HepG2 (cell line): ENCODE data around the gene HAUS7. TPM values are rescaled to one million over a fixed set of nuclear protein-coding genes. Genes with fewer than 3 reads are reported as not detected.
A peak's percentile ranks its signal among the peaks of the same experiment; 100 is the strongest.

Experiments
- ETV5 ChIP-seq: IDR thresholded peaks from 2 replicates; pipeline ENCODE4 v1.6.1; 2018; ENCODE audit warnings: missing biosample characterization, missing genetic modification reagents, inconsistent platforms, borderline replicate concordance
- FOXO1 ChIP-seq: sonication (generic); formaldehyde crosslinking; IDR thresholded peaks from 2 replicates; pipeline ENCODE4 v1.4.0; 2020; ENCODE audit warnings: missing genetic modification reagents
- GABPB1 ChIP-seq: IDR thresholded peaks from 2 replicates; pipeline ENCODE4 v1.6.1; 2016; ENCODE audit warnings: mild to moderate bottlenecking, missing genetic modification reagents, moderate library complexity, missing compliant biosample characterization
- MYNN ChIP-seq: sonication (generic); formaldehyde crosslinking; IDR thresholded peaks from 2 replicates; pipeline ENCODE4 v1.4.0; 2020; ENCODE audit warnings: mild to moderate bottlenecking, low read depth, missing genetic modification reagents
- PATZ1 ChIP-seq: sonication (generic); formaldehyde crosslinking; IDR thresholded peaks from 2 replicates; pipeline ENCODE4 v1.4.0; 2020; ENCODE audit warnings: missing genetic modification reagents
- TCF7 ChIP-seq: sonication (generic); IDR thresholded peaks from 2 replicates; pipeline ENCODE4 v1.6.1; 2016; ENCODE audit warnings: antibody characterized with exemption, low read depth
- ZBTB38 ChIP-seq: sonication (generic); formaldehyde crosslinking; IDR thresholded peaks from 2 replicates; pipeline ENCODE4 v1.5.1; 2020; ENCODE audit warnings: mild to moderate bottlenecking, missing genetic modification reagents
- ZNF513 ChIP-seq: sonication (generic); formaldehyde crosslinking; conservative IDR thresholded peaks from 2 replicates; pipeline ENCODE4 v1.5.0; 2020; ENCODE audit warnings: missing genetic modification reagents
- ZNF597 ChIP-seq: sonication (generic); formaldehyde crosslinking; IDR thresholded peaks from 2 replicates; pipeline ENCODE4 v1.5.0; 2020; ENCODE audit warnings: missing genetic modification reagents
- ZNF687 ChIP-seq: sonication (generic); formaldehyde crosslinking; IDR thresholded peaks from 2 replicates; pipeline ENCODE4 v1.5.1; 2020; ENCODE audit warnings: mild to moderate bottlenecking, missing genetic modification reagents, moderate library complexity
- ZSCAN30 ChIP-seq: sonication (generic); formaldehyde crosslinking; IDR thresholded peaks from 2 replicates; pipeline ENCODE4 v1.5.0; 2020; ENCODE audit warnings: mild to moderate bottlenecking, missing genetic modification reagents
- polyA plus RNA-seq, 8 experiments: library from polyadenylated mRNA; depleted of rRNA in 3 of 8; stranded (reverse) in 7 of 8; unstranded in 1 of 8; fragments of >200 nt; fragmentation: Illumina TruSeq in 4 of 8; extraction: Trizol in 4 of 8; gene quantifications; 2 replicates each; pipeline versions ENCODE4 v1.2.1 to v1.2.3, GENCODE V29; 2011 to 2016; ENCODE audit warnings: low read depth in 4 of 8, missing spikeins in 1 of 8, mixed read lengths in 1 of 8; ENCODE audit not compliant: insufficient read depth in 1 of 8
- total RNA-seq, 5 experiments: library from RNA; depleted of rRNA; stranded (reverse); fragments of >200 nt; fragmentation: Illumina TruSeq; extraction: Trizol; gene quantifications; 2 replicates each; pipeline ENCODE4 v1.2.3, GENCODE V29; 2016; ENCODE audit warnings: low read depth in 1 of 5

The HAUS7 gene
- total and polyA plus RNA-seq, 2 of the 13 experiments (the other 11 are each of a cell fraction or from before 2014, with no cell fraction given), result 10.9 to 42.4 TPM

- TF ChIP-seq PATZ1 (CRISPR knock-in tag) (no peak), MYNN (CRISPR knock-in tag) (no peak), ZBTB38 (CRISPR knock-in tag) (peak; percentile 95), ZNF597 (no peak), ETV5 (CRISPR knock-in tag) (peak; percentile 19; the same call in 1 of the 2 replicates), ZNF513 (CRISPR knock-in tag) (no peak), ZSCAN30 (no peak), TCF7 (no peak), ZNF687 (CRISPR knock-in tag) (peak; percentile 67), FOXO1 (CRISPR knock-in tag) (no peak), GABPB1 (CRISPR knock-in tag) (peak; percentile 29; the same call in 1 of the 2 replicates)
These were observed 15.2 kb upstream of the HAUS7 start (continued) for GRCh38 chrX:153485396-153486080.
